GM12878 (cell line): ENCODE data around the gene ZBED4. TPM values are rescaled to one million over a fixed set of nuclear protein-coding genes. Genes with fewer than 3 reads are reported as not detected.

ENCODE experiments used
- ATAC-seq: fragments of 200-7000 bp; cut with Tn5 transposase; 3 replicates; pipeline ENCODE4 v1.9.1; 2020; ENCODE audit warnings: mild to moderate bottlenecking, moderate library complexity
- BruUV-seq: library from RNA; stranded (reverse); fragments of 400-500 nt; replicated peaks from 2 replicates; lab custom pipeline; 2021; lab: Mats Ljungman, UMichigan
- CTCF ChIA-PET: fragments of 300-600 bp; sonication (Branson Sonifier 250); formaldehyde crosslinking; extraction: SDS; loops from one replicate; lab custom pipeline; 2021; ENCODE audit warnings: inconsistent platforms; lab: Yijun Ruan, JAX
- POLR2A ChIA-PET: fragments of 350-600 bp; formaldehyde crosslinking; extraction: SDS; loops from one replicate; lab custom pipeline; 2021; ENCODE audit warnings: inconsistent platforms; lab: Charles Lee
- RAD21 ChIA-PET: fragments of 300-600 bp; sonication (Branson Sonifier 250); formaldehyde crosslinking; loops from one replicate; lab custom pipeline; 2023; ENCODE audit warnings: antibody characterized with exemption; ENCODE audit not compliant: unreplicated experiment; lab: Charles Lee
- SMC1A ChIA-PET: fragments of 300-600 bp; sonication (Branson Sonifier 250); formaldehyde crosslinking; loops from one replicate; lab custom pipeline; 2023; ENCODE audit not compliant: unreplicated experiment, uncharacterized antibody; lab: Charles Lee
- DNase-seq: peaks from one replicate; pipeline ENCODE4 v3.0.0-alpha.2; 2011; ENCODE audit warnings: low read depth, low spot score
- FAIRE-seq: peaks from 3 replicates; lab custom pipeline; 2011; peaks lifted over from hg19 to GRCh38; lab: Jason Lieb, UNC
- H2AFZ ChIP-seq: 2 replicates; pipeline ENCODE4 v1.6.0; 2011; ENCODE audit warnings: low read depth, low read length, control low read depth; ENCODE audit not compliant: control insufficient read depth
- H3K27ac ChIP-seq: 2 replicates; pipeline ENCODE4 v1.5.1; 2011; ENCODE audit warnings: control low read depth; ENCODE audit not compliant: control insufficient read depth, insufficient read depth
- H3K27me3 ChIP-seq, 2 experiments: replicated peaks in 1 of 2; 2 replicates each; pipeline versions ENCODE4 v1.6.0 to v1.6.1; 2011; ENCODE audit warnings: low read length in 1 of 2; ENCODE audit not compliant: control insufficient read depth in 2 of 2, insufficient read depth in 2 of 2
- H3K36me3 ChIP-seq, 2 experiments: 2 replicates each; pipeline ENCODE4 v1.5.1; 2011; ENCODE audit warnings: low read length in 1 of 2; ENCODE audit not compliant: control insufficient read depth in 2 of 2, insufficient read depth in 2 of 2
- H3K4me1 ChIP-seq: 2 replicates; pipeline ENCODE4 v1.6.1; 2011; ENCODE audit warnings: mild to moderate bottlenecking, low read length, moderate library complexity, mixed read lengths; ENCODE audit not compliant: control insufficient read depth, insufficient read depth
- H3K4me2 ChIP-seq: 2 replicates; pipeline ENCODE4 v1.6.0; 2011; ENCODE audit warnings: control low read depth; ENCODE audit not compliant: control insufficient read depth, insufficient read depth
- H3K4me3 ChIP-seq: fragments of 200-600 bp; sonication (generic); 2 replicates; pipeline ENCODE4 v1.5.1; 2016
- H3K79me2 ChIP-seq: 2 replicates; pipeline ENCODE4 v1.6.0; 2011; ENCODE audit warnings: low read length; ENCODE audit not compliant: control insufficient read depth, insufficient read depth
- H3K9ac ChIP-seq: 2 replicates; pipeline ENCODE4 v1.8.0; 2011; ENCODE audit warnings: low read length, control low read depth, mixed read lengths; ENCODE audit not compliant: control insufficient read depth, insufficient read depth
- H3K9me3 ChIP-seq: replicated peaks from 3 replicates; pipeline ENCODE4 v1.5.1; 2011; ENCODE audit warnings: mild to moderate bottlenecking, low read length; ENCODE audit not compliant: control insufficient read depth, insufficient read depth
- H4K20me1 ChIP-seq: 2 replicates; pipeline ENCODE4 v1.6.0; 2011; ENCODE audit not compliant: control insufficient read depth, insufficient read depth
- BRCA1 ChIP-seq: IDR thresholded peaks from 2 replicates; pipeline ENCODE4 v1.6.1; 2011; ENCODE audit warnings: low read depth, low read length, improper control_type of control experiment
- NBN ChIP-seq: fragments of 450-650 bp; IDR thresholded peaks from 2 replicates; pipeline ENCODE4 v1.6.1; 2016
- RAD51 ChIP-seq: fragments of 450-650 bp; IDR thresholded peaks from 2 replicates; pipeline ENCODE4 v1.6.1; 2016; ENCODE audit warnings: moderate library complexity, mild to moderate bottlenecking, inconsistent platforms
- RBBP5 ChIP-seq: fragments of 200-600 bp; sonication (generic); conservative IDR thresholded peaks from 2 replicates; pipeline ENCODE4 v1.6.1; 2016
- WGBS: methylation state at CpG from one replicate; pipeline ENCODE4 v1.1.6; 2016; ENCODE audit warnings: low lambda C conversion rate; ENCODE audit not compliant: insufficient replicate concordance, insufficient coverage; ENCODE audit errors: missing lambda C conversion rate; 5-methylcytosine and 5-hydroxymethylcytosine counted together
- in situ Hi-C: fragments of 300-500 bp; cut with MboI; formaldehyde crosslinking; loops from 9 replicates; pipeline ENCODE4 v1.14.3; 2018; ENCODE audit warnings: mixed read lengths
- intact Hi-C: fragments of 100-400 bp; cut with micrococcal nuclease; formaldehyde crosslinking; loops from one replicate; pipeline ENCODE4 v1.14.2; 2022; ENCODE audit not compliant: unreplicated experiment
- polyA plus RNA-seq, 11 experiments: library from polyadenylated mRNA; depleted of rRNA in 4 of 11; unstranded in 6 of 11; stranded (reverse) in 5 of 11; fragments of >200 nt; fragmentation: Nextera tagmentation in 4 of 11; fragmentation: Illumina TruSeq in 1 of 11; extraction: Ambion mirVana in 4 of 11; extraction: Trizol in 1 of 11; gene quantifications; 1 replicate in 1 of 11; 2 replicates in 10 of 11; pipeline versions ENCODE4 v1.2.1 to v1.2.3, GENCODE V29; 2011 to 2016; ENCODE audit warnings: inconsistent platforms in 2 of 11, missing spikeins in 2 of 11, low read depth in 1 of 11
- total RNA-seq, 4 experiments: library from RNA; depleted of rRNA in 3 of 4; stranded (reverse); fragments of >200 nt in 3 of 4; fragmentation: Illumina TruSeq in 1 of 4; extraction: Trizol in 1 of 4; gene quantifications; 2 replicates each; pipeline versions ENCODE4 v1.2.1 to v1.2.3, GENCODE V29; 2013 to 2021
- TF ChIP-seq, protein P1 (sequence below): fragments of 450-650 bp; IDR thresholded peaks from 2 replicates; pipeline ENCODE4 v1.6.1; 2016; ENCODE audit warnings: mild to moderate bottlenecking, moderate library complexity, borderline replicate concordance

The ZBED4 gene
- total and polyA plus RNA-seq, 10 of the 15 experiments (the other 5 are each of a cell fraction or from before 2014, with no cell fraction given): 2.3 to 21.6 (median 12.8) TPM

- FAIRE-seq (no peak), ATAC-seq (no peak), DNase-seq (no peak)
- Histone ChIP-seq H2AFZ (no peak overlapping the region), H3K4me1 (no peaks in the 10 kb centered on the region), H4K20me1 (no peaks in the 10 kb centered on the region), H3K27me3 (no peaks in the 10 kb centered on the region), H3K79me2 (peaks cover 48% of the 10 kb centered on the region), H3K27ac (no peak overlapping the region), H3K4me2 (no peak overlapping the region), H3K9me3 (peaks cover 18% of the 10 kb centered on the region; the same call in 2 of the 3 replicates)
- CTCF ChIA-PET: interaction anchor here (1.0 kb wide), 1 partner anchor 18 kb away, joined by 5 read pairs; no protein-coding TSS in a partner anchor
- POLR2A ChIA-PET: interaction anchor here (1.3 kb wide), 1 partner anchor 8 kb away, joined by 3 read pairs; no protein-coding TSS in a partner anchor
- in situ Hi-C loops: no loop called here
- WGBS: 97% methylated on average over 7 of the region's 7 CpGs
- SMC1A ChIA-PET: interaction anchor here (0.6 kb wide), 1 partner anchor 9 kb away, joined by 4 read pairs; no protein-coding TSS in a partner anchor
- no TSS peak for BruUV-seq
- RAD21 ChIA-PET: no interaction called here
- TF ChIP-seq NBN (no peak), RAD51 (no peak), RBBP5 (no peak), BRCA1 (no peak)
- TF ChIP-seq, protein P1, sequence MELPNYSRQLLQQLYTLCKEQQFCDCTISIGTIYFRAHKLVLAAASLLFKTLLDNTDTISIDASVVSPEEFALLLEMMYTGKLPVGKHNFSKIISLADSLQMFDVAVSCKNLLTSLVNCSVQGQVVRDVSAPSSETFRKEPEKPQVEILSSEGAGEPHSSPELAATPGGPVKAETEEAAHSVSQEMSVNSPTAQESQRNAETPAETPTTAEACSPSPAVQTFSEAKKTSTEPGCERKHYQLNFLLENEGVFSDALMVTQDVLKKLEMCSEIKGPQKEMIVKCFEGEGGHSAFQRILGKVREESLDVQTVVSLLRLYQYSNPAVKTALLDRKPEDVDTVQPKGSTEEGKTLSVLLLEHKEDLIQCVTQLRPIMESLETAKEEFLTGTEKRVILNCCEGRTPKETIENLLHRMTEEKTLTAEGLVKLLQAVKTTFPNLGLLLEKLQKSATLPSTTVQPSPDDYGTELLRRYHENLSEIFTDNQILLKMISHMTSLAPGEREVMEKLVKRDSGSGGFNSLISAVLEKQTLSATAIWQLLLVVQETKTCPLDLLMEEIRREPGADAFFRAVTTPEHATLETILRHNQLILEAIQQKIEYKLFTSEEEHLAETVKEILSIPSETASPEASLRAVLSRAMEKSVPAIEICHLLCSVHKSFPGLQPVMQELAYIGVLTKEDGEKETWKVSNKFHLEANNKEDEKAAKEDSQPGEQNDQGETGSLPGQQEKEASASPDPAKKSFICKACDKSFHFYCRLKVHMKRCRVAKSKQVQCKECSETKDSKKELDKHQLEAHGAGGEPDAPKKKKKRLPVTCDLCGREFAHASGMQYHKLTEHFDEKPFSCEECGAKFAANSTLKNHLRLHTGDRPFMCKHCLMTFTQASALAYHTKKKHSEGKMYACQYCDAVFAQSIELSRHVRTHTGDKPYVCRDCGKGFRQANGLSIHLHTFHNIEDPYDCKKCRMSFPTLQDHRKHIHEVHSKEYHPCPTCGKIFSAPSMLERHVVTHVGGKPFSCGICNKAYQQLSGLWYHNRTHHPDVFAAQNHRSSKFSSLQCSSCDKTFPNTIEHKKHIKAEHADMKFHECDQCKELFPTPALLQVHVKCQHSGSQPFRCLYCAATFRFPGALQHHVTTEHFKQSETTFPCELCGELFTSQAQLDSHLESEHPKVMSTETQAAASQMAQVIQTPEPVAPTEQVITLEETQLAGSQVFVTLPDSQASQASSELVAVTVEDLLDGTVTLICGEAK: no peak
- TF ChIP-seq, all 136 proteins: peak for 0
- Histone ChIP-seq H3K4me3 (no peak overlapping the region), H3K36me3 (peaks cover 0 to 5% of the 10 kb centered on the region in 2 experiments; a peak in 2 of 4 replicates), H3K9ac (no peak overlapping the region)
- intact Hi-C loops: no loop called here
Measured at GRCh38 chr22:49872347-49872746, 18.7 kb downstream of the ZBED4 start.
